HFFc6 (cell line): ENCODE data around the gene ATP1A3. TPM values are rescaled to one million over a fixed set of nuclear protein-coding genes. Genes with fewer than 3 reads are reported as not detected.

Source experiments
- DNase-seq: peaks from one replicate; pipeline ENCODE4 v3.0.0-alpha.2; 2018
- H3K27ac Mint-ChIP-seq: 2 replicates; pipeline ENCODE4 v1.8.0; 2020; ENCODE audit warnings: mild to moderate bottlenecking, mixed read lengths
- H3K27me3 Mint-ChIP-seq: 2 replicates; pipeline ENCODE4 v1.8.0; 2021; ENCODE audit warnings: mild to moderate bottlenecking, moderate library complexity, mixed read lengths; ENCODE audit not compliant: insufficient read depth
- H3K36me3 Mint-ChIP-seq: 2 replicates; pipeline ENCODE4 v1.8.0; 2021; ENCODE audit warnings: low read depth, mixed read lengths
- H3K4me1 Mint-ChIP-seq: 2 replicates; pipeline ENCODE4 v1.8.0; 2020; ENCODE audit warnings: low read depth, mixed read lengths
- H3K4me3 Mint-ChIP-seq: 2 replicates; pipeline ENCODE4 v1.8.0; 2020; ENCODE audit warnings: mild to moderate bottlenecking, moderate library complexity, mixed read lengths
- H3K9me3 Mint-ChIP-seq: 2 replicates; pipeline ENCODE4 v1.8.0; 2020; ENCODE audit warnings: mild to moderate bottlenecking, mixed read lengths
- CTCF ChIP-seq: fragments of 200-600 bp; sonication (generic); IDR thresholded peaks from 2 replicates; pipeline ENCODE4 v1.5.0; 2021; ENCODE audit warnings: antibody characterized with exemption, mild to moderate bottlenecking
- total RNA-seq, 6 experiments: library from RNA; stranded (reverse); fragmentation: NEBNext Ultra II Directional; extraction: Animal tissue kit (Norgen Biotek cat#: 25700); gene quantifications; 2 replicates in 1 of 6; 3 replicates in 5 of 6; pipeline ENCODE4 v1.2.3, GENCODE V29; 2021

The ATP1A3 gene
- total RNA-seq, 6 experiments from 2014 or later: 0.10 to 0.66 (median 0.33) TPM; not detected in 2

GRCh38 chr19:41929536-41930071, 64.4 kb downstream of the ATP1A3 start:
- H3K4me1 Mint-ChIP-seq: peaks cover 13% of the 10 kb centered on the region
- no peak overlapping the region for H3K27ac Mint-ChIP-seq
- no peak overlapping the region for H3K4me3 Mint-ChIP-seq
- H3K27me3 Mint-ChIP-seq: peaks cover 44% of the 10 kb centered on the region
- no peak for TF ChIP-seq CTCF
- H3K9me3 Mint-ChIP-seq: no peaks in the 10 kb centered on the region
- no peaks in the 10 kb centered on the region for H3K36me3 Mint-ChIP-seq
- DNase-seq: no peak

- no peak for TF ChIP-seq CTCF
- Mint-ChIP-seq H3K4me1 (peaks cover 13% of the 10 kb centered on the region), H3K27me3 (peaks cover 42% of the 10 kb centered on the region), H3K9me3 (no peaks in the 10 kb centered on the region), H3K4me3 (peak overlapping the region; percentile 63), H3K36me3 (no peaks in the 10 kb centered on the region), H3K27ac (no peak overlapping the region)
- DNase-seq: no peak
Measured at GRCh38 chr19:41928754-41929535, 65.1 kb downstream of the ATP1A3 start.

- peaks cover 13% of the 10 kb centered on the region for H3K4me1 Mint-ChIP-seq
- no peak for TF ChIP-seq CTCF
- peak within 1 kb of the TSS; percentile 79 for H3K4me3 Mint-ChIP-seq
- no peak within 1 kb of the TSS for H3K27ac Mint-ChIP-seq
- DNase-seq: no peak
- peaks cover 37% of the 10 kb centered on the region for H3K27me3 Mint-ChIP-seq
- no peaks in the 10 kb centered on the region for H3K36me3 Mint-ChIP-seq
- no peaks in the 10 kb centered on the region for H3K9me3 Mint-ChIP-seq
Measured at GRCh38 chr19:41928221-41928683, 65.8 kb downstream of the ATP1A3 start, which contains the start of gene ERFL. TSS of gene ERFL (minus strand) at chr19:41928449. CDS start at chr19:41912919, 15,530 bp downstream.

GRCh38 chr19:41927497-41928192, 66.4 kb downstream of the ATP1A3 start:
- no peak for DNase-seq
- Mint-ChIP-seq H3K9me3 (no peaks in the 10 kb centered on the region), H3K27me3 (peaks cover 39% of the 10 kb centered on the region), H3K27ac (no peak overlapping the region), H3K36me3 (no peaks in the 10 kb centered on the region), H3K4me3 (peak overlapping the region; percentile 79), H3K4me1 (peaks cover 9% of the 10 kb centered on the region)
- TF ChIP-seq CTCF: no peak

- peaks cover 42% of the 10 kb centered on the region for H3K27me3 Mint-ChIP-seq
- no peak for TF ChIP-seq CTCF
- no peak for DNase-seq
- H3K4me3 Mint-ChIP-seq: no peak overlapping the region
- H3K27ac Mint-ChIP-seq: no peak overlapping the region
- H3K36me3 Mint-ChIP-seq: no peaks in the 10 kb centered on the region
- H3K4me1 Mint-ChIP-seq: peaks cover 7% of the 10 kb centered on the region
- no peaks in the 10 kb centered on the region for H3K9me3 Mint-ChIP-seq
Measured at GRCh38 chr19:41926763-41927496, 67.1 kb downstream of the ATP1A3 start.
